AG04449 (cell line): ENCODE data around the gene WDR12.

Experiments
- CTCF ChIA-PET: fragments of 350-600 bp; formaldehyde crosslinking; extraction: SDS; loops from one replicate; lab custom pipeline; 2021; ENCODE audit warnings: antibody characterized with exemption; lab: Yijun Ruan, JAX
- POLR2A ChIA-PET: fragments of 400-600, 350-600 bp; formaldehyde crosslinking; extraction: SDS; loops from one replicate; lab custom pipeline; 2020; ENCODE audit warnings: antibody characterized with exemption, inconsistent platforms; lab: Yijun Ruan, JAX
- DNase-seq: peaks from one replicate; pipeline ENCODE4 v3.0.0-alpha.2; 2010; ENCODE audit warnings: low read depth, low spot score
- H3K4me3 ChIP-seq: 2 replicates; pipeline ENCODE4 v1.5.1; 2011; ENCODE audit warnings: low read depth, mild to moderate bottlenecking, control low read depth, low read length
- CTCF ChIP-seq: IDR thresholded peaks from one replicate; pipeline ENCODE4 v1.5.1; 2011; ENCODE audit warnings: mild to moderate bottlenecking, moderate library complexity, low read length, control low read depth, inconsistent platforms; ENCODE audit not compliant: insufficient read depth; ENCODE audit errors: missing control alignments

Gene WDR12

GRCh38 chr2:202848813-202849212, 62.7 kb downstream of the WDR12 start:
- no peak overlapping the region for H3K4me3 ChIP-seq
- no peak for TF ChIP-seq CTCF
- POLR2A ChIA-PET: no interaction called here
- CTCF ChIA-PET: no interaction called here
- no peak for DNase-seq

GRCh38 chr2:202847693-202848524, 63.6 kb downstream of the WDR12 start:
- CTCF ChIA-PET: no interaction called here
- no peak overlapping the region for H3K4me3 ChIP-seq
- TF ChIP-seq CTCF: no peak
- POLR2A ChIA-PET: no interaction called here
- no peak for DNase-seq

- no peak overlapping the region for H3K4me3 ChIP-seq
- ChIA-PET POLR2A (no interaction called here), CTCF (interaction anchor here (0.6 to 2.4 kb wide), 4 partner anchors 10 to 18 kb away, joined by 3 to 10 read pairs (median 4); no protein-coding TSS in a partner anchor)
- no peak for TF ChIP-seq CTCF
- no peak for DNase-seq
These were observed 66.8 kb downstream of the WDR12 start for GRCh38 chr2:202844656-202845055.

GRCh38 chr2:202842690-202843089, 68.8 kb downstream of the WDR12 start:
- no peak overlapping the region for H3K4me3 ChIP-seq
- no peak for DNase-seq
- CTCF ChIA-PET: interaction anchor here (1.3 to 2.4 kb wide), 3 partner anchors 10 to 17 kb away, joined by 4 to 10 read pairs (median 7); no protein-coding TSS in a partner anchor
- POLR2A ChIA-PET: no interaction called here
- TF ChIP-seq CTCF: no peak

GRCh38 chr2:202841090-202841867, 70.2 kb downstream of the WDR12 start:
- no peak overlapping the region for H3K4me3 ChIP-seq
- no peak for DNase-seq
- CTCF ChIA-PET: no interaction called here
- POLR2A ChIA-PET: no interaction called here
- no peak for TF ChIP-seq CTCF
